Measurements from ENCODE around the gene NRP2. TPM values are rescaled to one million over a fixed set of nuclear protein-coding genes. Genes with fewer than 3 reads are reported as not detected.

Gene NRP2
- total RNA-seq, 1 donor from 2014 or later, result 27.8 TPM

- Histone ChIP-seq H4K20me1 (ENCODE audit: low read depth) (no peaks in the 10 kb centered on the region), H3K79me2 (ENCODE audit: low read depth) (peaks cover 4% of the 10 kb centered on the region), H3K9me3 (ENCODE audit: low read depth) (no peaks in the 10 kb centered on the region), H3F3A (ENCODE audit: low read depth) (peaks cover 38% of the 10 kb centered on the region), H3K4me2 (peak overlapping the region; percentile 62), H3K27ac (no peak overlapping the region), H3K36me3 (no peaks in the 10 kb centered on the region), H3K27me3 (no peaks in the 10 kb centered on the region), H3K4me3 (no peak overlapping the region), H3K9ac (no peak overlapping the region), H3K4me1 (peaks cover 63% of the 10 kb centered on the region), H2AFZ (replicated peaks) (no peak overlapping the region)
- DNase-seq (ENCODE audit: low spot score), result no peak
- H3K27me3 Mint-ChIP-seq (ENCODE audit: insufficient read depth, low read depth), result peaks cover 32% of the 10 kb centered on the region
- H3K36me3 Mint-ChIP-seq, result no peaks in the 10 kb centered on the region
- H3K9me3 Mint-ChIP-seq, result no peaks in the 10 kb centered on the region
- no peak for TF ChIP-seq EZH2phosphoT487 (IDR thresholded peaks at IDR 0.05)
- TF ChIP-seq, protein P1, sequence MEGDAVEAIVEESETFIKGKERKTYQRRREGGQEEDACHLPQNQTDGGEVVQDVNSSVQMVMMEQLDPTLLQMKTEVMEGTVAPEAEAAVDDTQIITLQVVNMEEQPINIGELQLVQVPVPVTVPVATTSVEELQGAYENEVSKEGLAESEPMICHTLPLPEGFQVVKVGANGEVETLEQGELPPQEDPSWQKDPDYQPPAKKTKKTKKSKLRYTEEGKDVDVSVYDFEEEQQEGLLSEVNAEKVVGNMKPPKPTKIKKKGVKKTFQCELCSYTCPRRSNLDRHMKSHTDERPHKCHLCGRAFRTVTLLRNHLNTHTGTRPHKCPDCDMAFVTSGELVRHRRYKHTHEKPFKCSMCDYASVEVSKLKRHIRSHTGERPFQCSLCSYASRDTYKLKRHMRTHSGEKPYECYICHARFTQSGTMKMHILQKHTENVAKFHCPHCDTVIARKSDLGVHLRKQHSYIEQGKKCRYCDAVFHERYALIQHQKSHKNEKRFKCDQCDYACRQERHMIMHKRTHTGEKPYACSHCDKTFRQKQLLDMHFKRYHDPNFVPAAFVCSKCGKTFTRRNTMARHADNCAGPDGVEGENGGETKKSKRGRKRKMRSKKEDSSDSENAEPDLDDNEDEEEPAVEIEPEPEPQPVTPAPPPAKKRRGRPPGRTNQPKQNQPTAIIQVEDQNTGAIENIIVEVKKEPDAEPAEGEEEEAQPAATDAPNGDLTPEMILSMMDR (IDR thresholded peaks at IDR 0.05), result no peak
- no peak overlapping the region for H3K4me3 Mint-ChIP-seq
- no peak overlapping the region for H3K27ac Mint-ChIP-seq
- peaks cover 79% of the 10 kb centered on the region for H3K4me1 Mint-ChIP-seq
Observed at GRCh38 chr2:205712508-205712907, 30.2 kb downstream of the NRP2 start.

DNA sequence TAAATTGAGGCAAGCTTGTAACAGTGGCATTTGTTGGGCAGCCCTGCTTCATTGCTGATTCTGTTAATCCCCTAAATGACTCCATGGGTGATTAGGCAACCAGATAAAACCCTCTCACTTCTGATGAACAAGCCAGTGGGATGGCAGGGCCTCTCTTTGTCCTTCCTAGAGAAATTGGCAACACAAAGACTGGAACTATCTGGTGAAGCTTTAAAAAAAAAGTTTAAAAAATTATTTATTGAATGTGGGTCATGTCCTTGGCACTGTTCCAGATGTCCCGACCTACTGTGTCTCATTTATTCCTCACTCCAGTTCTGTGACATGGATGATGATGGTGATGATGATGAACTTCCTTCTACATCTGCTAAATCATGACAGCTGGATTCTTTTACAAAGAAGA is 30.8 kb downstream of the NRP2 start:
- H3K27me3 Mint-ChIP-seq (ENCODE audit: insufficient read depth, low read depth), result peaks cover 37% of the 10 kb centered on the region
- Histone ChIP-seq H3K4me3 (no peak overlapping the region), H4K20me1 (ENCODE audit: low read depth) (no peaks in the 10 kb centered on the region), H2AFZ (replicated peaks) (no peak overlapping the region), H3K4me1 (peaks cover 61% of the 10 kb centered on the region), H3K9ac (no peak overlapping the region), H3K4me2 (peak overlapping the region; percentile 62), H3K27ac (peak overlapping the region; percentile 70), H3K9me3 (ENCODE audit: low read depth) (no peaks in the 10 kb centered on the region), H3K36me3 (no peaks in the 10 kb centered on the region), H3K79me2 (ENCODE audit: low read depth) (peaks cover 4% of the 10 kb centered on the region), H3K27me3 (no peaks in the 10 kb centered on the region), H3F3A (ENCODE audit: low read depth) (peaks cover 38% of the 10 kb centered on the region)
- H3K36me3 Mint-ChIP-seq, result no peaks in the 10 kb centered on the region
- DNase-seq (ENCODE audit: low spot score), result peak; percentile 73
- no peak overlapping the region for H3K27ac Mint-ChIP-seq
- H3K4me1 Mint-ChIP-seq, result peaks cover 79% of the 10 kb centered on the region
- peak; percentile 42 for TF ChIP-seq EZH2phosphoT487 (IDR thresholded peaks at IDR 0.05)
- no peak for TF ChIP-seq EZH2 (IDR thresholded peaks at IDR 0.05)
- TF ChIP-seq, protein P1 (IDR thresholded peaks at IDR 0.05), result no peak
- H3K4me3 Mint-ChIP-seq, result peak overlapping the region; percentile 27
- no peaks in the 10 kb centered on the region for H3K9me3 Mint-ChIP-seq

- peak overlapping the region; percentile 62 for H3K4me2 ChIP-seq
- DNase-seq (ENCODE audit: low spot score), result no peak
- H3K9ac ChIP-seq, result no peak overlapping the region
Observed at GRCh38 chr2:205714058-205714776, 31.9 kb downstream of the NRP2 start.

More at GRCh38 chr2:205714058-205714776, 31.9 kb downstream of the NRP2 start:
- H3K4me3 ChIP-seq, result no peak overlapping the region
- TF ChIP-seq EZH2 (IDR thresholded peaks at IDR 0.05) (no peak), EZH2phosphoT487 (IDR thresholded peaks at IDR 0.05) (no peak)
- TF ChIP-seq, protein P1 (IDR thresholded peaks at IDR 0.05), result no peak
- H2AFZ ChIP-seq (replicated peaks), result no peak overlapping the region
- Mint-ChIP-seq H3K36me3 (no peaks in the 10 kb centered on the region), H3K4me1 (peaks cover 83% of the 10 kb centered on the region), H3K4me3 (no peak overlapping the region), H3K27me3 (ENCODE audit: insufficient read depth, low read depth) (peaks cover 43% of the 10 kb centered on the region), H3K9me3 (no peaks in the 10 kb centered on the region), H3K27ac (peak overlapping the region; percentile 70)
- peaks cover 60% of the 10 kb centered on the region for H3K4me1 ChIP-seq
- H3F3A ChIP-seq (ENCODE audit: low read depth), result peaks cover 44% of the 10 kb centered on the region
- H3K9me3 ChIP-seq (ENCODE audit: low read depth), result no peaks in the 10 kb centered on the region
- H3K36me3 ChIP-seq, result no peaks in the 10 kb centered on the region
- peaks cover 4% of the 10 kb centered on the region for H3K79me2 ChIP-seq (ENCODE audit: low read depth)
- H3K27me3 ChIP-seq, result no peaks in the 10 kb centered on the region
- H4K20me1 ChIP-seq (ENCODE audit: low read depth), result no peaks in the 10 kb centered on the region
- peak overlapping the region; percentile 40 for H3K27ac ChIP-seq
